GM19395 (cell line): ENCODE data around the gene FOCAD.

Experiments used
- ATAC-seq: cut with Tn5 transposase; IDR thresholded peaks from one replicate; pipeline ENCODE4 v1.9.1; 2021; ENCODE audit warnings: mild to moderate bottlenecking, moderate library complexity; ENCODE audit not compliant: unreplicated experiment

FOCAD gene

GRCh38 chr9:21001581-21001980, 317.5 kb downstream of the FOCAD start:
- no peak for ATAC-seq

DNA sequence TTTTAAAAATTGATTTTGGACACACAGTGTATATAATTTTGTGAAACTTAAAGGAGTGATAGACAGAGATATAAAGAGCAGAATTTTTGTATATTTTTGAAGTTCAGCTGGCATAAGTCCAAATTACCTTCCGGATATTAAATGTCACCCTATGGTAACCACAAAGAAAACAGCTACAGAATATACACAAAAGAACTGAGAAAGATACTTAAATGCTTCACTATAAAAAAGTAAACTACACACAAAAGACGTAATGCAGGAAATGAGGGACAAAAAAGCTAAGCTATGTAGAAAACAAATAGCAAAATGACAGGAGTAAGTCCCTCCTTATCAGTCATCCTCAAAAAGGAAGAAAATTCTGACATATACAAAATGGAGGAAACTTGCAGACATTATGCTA, 318.0 kb downstream of the FOCAD start:
- ATAC-seq = no peak

- no peak for ATAC-seq
These were observed 331.2 kb downstream of the FOCAD start for GRCh38 chr9:21015129-21015815.

GRCh38 chr9:21015995-21016394, 331.9 kb downstream of the FOCAD start:
- peak; percentile 68 for ATAC-seq

DNA sequence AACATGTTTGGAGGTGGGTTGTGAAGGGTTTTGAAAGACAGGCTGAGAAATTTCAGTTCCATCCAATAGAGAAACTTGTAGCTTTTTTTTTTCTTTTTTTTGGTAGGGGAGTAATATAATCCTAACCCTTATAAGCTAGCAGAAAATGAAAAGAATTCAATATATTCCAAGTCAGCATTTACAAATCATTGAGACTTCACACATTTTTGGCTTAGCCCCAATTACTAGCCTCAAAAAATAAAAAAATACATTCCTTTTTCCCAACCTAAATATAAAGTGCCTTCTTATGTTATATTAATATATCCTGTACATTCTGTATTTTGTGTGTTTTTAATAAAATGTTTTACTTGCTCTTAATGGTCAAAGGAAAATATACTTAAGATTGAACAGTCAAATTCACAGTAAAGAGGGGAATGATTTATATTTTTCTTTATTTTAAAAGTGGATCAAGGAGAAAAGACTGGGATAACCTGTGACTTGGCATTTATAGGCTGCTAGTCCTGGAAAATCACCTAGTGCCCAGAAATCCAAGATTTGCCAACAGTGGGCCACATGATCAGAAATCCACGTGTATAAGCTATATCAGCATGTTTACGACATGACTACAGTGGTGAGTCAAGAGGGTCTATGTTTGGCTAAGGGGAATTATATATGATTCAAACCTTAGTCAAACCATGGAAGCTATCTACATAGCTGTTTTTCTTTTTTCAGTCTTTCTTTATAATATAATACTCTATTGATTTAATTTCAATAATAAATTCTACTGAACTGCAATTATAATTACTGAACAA, 332.8 kb downstream of the FOCAD start:
- no peak for ATAC-seq

- ATAC-seq = no peak
These were observed 334.1 kb downstream of the FOCAD start for GRCh38 chr9:21018177-21018576.

DNA sequence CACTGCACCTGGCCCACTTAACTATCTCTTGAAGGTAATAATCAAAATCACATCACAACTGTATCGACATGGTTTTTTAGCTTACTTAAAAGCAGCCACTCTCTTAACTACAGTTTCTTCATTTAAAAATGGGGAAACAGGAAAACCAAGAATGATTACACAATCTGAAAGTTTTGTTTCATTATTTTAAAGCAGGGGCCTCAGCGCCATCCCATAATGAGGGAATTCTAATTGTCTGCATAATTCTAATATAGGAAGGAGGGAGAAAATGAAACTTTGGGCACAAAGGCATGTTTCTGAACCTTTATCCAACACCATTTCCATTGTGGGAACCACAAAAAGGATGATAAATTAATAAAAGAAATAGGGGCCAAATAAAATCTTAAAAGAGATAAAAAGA, 339.8 kb downstream of the FOCAD start:
- no peak for ATAC-seq

DNA sequence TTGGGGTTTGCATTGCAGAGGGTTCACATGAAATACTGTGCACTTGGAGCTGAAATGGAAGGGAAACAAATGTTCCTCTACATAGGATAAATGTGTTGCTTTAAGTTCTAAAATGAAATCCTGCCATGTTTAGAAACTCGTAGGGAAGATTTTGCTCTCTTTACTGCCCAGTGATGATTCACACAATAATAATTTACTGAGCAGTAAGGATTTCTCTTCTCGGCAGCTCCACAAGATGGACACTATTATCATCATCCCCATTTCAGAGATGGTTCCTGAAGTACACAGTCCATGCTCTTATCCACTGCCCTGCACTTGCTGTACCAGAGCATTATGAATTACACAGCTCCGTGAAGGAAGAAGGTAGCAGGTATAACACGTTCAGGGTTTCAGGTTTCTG, 343.2 kb downstream of the FOCAD start:
- no peak for ATAC-seq

GRCh38 chr9:21028466-21028865, 344.4 kb downstream of the FOCAD start:
- ATAC-seq = no peak

DNA sequence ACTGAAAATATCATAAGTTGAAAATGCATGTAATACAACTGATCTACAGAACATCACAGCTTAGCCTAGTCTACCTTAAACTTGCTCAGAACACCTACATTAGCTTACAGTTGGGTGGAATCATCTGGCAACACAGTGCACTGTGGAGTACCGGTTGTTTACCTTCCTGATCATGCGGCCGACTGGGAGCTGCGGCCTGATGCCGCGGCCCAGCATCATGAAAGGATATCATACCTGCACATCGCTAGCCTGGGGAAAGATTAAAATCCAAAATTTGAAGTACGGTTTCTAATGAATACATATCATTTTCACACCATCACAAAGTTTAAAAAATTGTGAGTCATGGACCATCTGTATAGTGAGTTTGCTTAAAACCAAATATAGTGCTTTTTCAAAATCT, 345.6 kb downstream of the FOCAD start:
- ATAC-seq = no peak

- ATAC-seq = peak; percentile 79
These were observed 346.5 kb downstream of the FOCAD start for GRCh38 chr9:21030389-21031035.

- peak; percentile 80 for ATAC-seq
These were observed 347.2 kb downstream of the FOCAD start, which contains the start of gene HACD4 for GRCh38 chr9:21031091-21031807. HACD4 (minus strand) TSS chr9:21031640; CDS start chr9:21031590, 50 bp downstream.

DNA sequence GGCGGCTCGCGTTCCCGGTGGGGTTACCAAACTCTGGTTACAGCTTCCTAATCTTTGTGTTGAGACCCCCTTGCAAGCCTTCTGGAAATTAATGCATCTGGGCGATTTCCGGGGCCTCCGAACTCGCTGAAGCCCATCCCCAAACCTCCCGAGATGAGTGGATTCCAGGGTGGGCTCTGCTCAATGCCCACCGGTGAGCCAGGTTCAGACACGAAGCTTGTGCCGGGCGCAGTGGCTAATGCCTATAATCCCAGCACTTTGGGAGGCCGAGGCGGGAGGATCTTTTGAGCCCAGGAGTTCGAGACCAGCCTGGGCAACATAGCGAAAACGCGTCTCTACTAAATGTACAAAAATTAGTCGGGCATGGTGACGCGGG, 347.7 kb downstream of the FOCAD start:
- no peak for ATAC-seq

GRCh38 chr9:21037278-21037677, 353.2 kb downstream of the FOCAD start:
- ATAC-seq = no peak

DNA sequence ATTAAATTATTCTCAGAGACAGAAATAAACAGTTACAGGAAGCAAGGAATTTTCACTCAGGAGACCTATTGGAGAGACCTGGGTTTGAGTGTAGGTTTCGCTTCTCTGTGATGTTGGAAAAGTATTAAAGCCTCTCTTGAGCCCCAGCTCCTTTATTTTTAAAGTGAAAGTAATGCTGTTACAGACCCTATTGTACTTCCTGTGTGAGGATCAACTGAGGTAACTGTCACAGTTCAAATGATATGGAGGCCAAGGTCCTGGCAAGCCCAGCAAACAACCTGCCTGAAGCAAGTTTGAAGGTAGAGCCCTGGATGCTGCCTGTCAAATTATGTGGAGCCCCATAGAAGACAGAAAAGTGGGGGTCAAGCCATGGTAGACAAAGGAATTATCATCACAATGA, 355.2 kb downstream of the FOCAD start:
- ATAC-seq = no peak

- no peak for ATAC-seq
These were observed 358.4 kb downstream of the FOCAD start for GRCh38 chr9:21042466-21042865.

- ATAC-seq = no peak
These were observed 359.8 kb downstream of the FOCAD start for GRCh38 chr9:21043841-21044240.
